Measurements from ENCODE around the gene USP33.
"Not testable (repeated sequence)": the region's sequence is repeated elsewhere in the genome, so short reads cannot be mapped to it uniquely, and the experiment has no call there.

Gene USP33

DNA sequence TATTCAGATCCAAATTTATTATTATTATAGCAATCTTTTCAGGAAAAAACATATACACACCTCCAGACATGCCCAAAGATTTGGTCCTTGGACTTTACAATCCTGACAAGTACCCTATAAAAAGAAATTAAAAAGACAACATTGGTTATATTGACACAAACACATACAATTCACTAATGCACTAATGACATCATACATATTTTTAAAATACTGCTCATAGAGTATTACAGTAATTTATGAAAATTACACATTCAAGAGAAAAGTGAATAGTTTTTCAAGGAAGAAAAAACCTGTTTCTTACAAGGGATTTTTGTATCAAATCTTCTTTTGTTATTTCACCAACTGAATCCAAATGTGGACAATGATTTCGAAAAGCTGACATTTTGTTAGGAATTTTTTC lies 18.3 kb downstream of the USP33 start:
- no peak for DNase-seq (ENCODE audit: extremely low read depth in 1 of 2, low read depth in 1 of 2)

DNA sequence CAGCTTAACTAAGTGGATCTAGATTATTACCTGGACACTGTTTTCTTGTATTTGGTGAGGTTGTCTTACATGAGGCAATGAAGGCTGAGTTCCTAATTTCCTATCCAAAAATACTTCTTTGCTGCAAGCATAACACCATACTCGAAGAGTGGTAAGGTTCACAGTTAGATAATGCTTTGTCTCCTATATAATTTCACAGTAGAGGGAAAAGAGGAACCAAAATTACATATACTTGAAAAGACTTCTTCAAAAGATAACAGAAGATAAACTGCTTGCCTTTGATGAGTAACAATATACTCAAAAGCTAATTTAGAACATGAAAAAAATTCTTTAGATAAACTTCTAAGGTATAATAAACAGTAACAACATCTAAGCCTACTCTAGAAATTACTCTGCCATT lies 20.4 kb downstream of the USP33 start:
- DNase-seq (ENCODE audit: extremely low read depth in 1 of 2, low read depth in 1 of 2): no peak

DNA sequence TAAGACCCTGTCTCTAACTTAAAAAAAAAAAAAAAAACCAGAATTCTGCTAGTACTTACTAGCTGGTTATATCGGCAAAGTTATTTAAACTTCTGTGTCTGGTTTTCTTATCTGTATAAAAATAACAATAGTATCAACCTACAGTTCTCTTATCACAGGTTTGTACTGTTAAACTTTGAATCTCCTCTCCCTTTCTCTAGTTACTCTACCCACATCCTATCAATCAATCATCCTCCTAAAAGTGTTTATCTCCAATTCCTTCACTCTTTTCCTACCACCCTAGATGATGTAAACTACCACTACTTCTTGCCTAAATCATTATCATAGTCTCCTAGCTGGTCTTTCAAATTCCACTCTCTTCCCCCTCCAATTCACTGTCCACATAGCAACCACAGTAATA lies 27.6 kb downstream of the USP33 start:
- no peak for DNase-seq (ENCODE audit: extremely low read depth in 1 of 2, low read depth in 1 of 2)

DNA sequence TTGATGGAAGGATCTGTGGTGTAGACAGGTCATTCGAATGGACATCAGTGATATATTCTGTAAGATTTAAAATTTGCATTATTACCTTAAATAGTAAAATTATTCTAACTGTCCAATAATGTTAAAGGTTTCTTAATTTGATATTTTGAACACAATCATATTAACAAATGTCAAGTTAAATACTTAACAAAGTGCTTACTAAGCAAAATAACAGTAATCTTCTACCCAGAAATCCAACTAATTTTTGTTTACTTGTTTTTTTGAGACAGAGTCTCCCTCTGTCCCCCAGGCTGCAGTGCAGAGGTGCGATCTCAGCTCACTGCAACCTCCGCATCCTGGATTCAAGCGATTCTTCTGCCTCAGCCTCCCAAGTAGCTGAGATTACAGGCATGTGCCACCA lies 33.9 kb downstream of the USP33 start:
- DNase-seq (ENCODE audit: extremely low read depth in 1 of 2, low read depth in 1 of 2): no peak

DNA sequence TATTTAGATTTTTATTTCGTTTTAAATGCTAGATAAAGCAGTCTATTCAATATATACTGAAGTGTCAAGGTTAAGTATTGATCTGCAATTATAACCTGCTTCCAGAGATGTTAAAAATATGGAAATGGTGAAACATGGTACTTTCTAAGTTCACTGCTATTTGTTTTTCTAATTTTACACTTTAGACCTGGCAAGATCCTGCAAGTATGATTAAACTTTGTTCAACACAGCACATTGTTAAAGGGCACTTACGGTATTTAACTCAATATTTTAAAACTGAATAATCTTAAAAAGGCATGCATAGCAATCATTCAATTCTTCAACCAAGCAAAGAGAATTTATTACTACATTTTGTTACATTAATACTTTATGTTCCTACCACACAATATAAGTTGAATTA lies 41.5 kb downstream of the USP33 start:
- DNase-seq (ENCODE audit: extremely low read depth in 1 of 2, low read depth in 1 of 2): no peak

DNA sequence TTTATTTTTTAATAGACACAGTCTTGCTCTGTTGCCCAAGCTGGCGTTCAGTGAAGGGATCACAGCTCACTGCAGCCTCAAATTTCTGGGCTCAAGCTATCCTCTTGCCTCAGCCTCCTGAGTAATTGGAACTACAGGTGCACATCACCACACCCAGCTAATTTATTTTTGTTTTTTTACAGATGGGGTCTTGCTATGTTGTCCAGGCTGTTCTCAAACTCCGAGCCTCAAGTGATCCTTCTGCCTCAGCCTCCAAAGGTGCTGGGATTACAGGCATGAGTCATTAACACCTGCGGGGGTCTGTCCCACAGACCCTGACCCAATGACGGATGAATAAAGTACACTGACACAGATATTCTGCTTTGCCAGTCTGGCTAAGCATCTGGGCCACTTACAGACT lies 43.6 kb downstream of the USP33 start:
- DNase-seq (ENCODE audit: extremely low read depth in 1 of 2, low read depth in 1 of 2): no peak

DNA sequence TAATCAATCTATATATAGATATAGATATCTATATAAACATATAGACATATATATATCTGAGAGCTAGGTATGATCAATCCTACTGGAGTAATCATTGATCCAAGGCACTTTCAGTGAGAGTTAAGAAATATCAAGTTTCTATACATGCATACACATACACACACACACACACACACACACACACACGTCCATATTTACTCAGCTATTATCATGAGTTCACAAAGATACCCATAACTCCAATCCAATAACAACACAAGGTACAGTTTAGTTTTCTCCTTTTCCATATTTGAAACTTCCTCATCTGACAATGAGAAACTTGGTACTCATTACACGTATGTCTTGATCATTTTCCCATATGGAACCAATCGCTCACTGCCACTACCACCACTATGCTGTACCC lies 49.9 kb downstream of the USP33 start:
- no peak for DNase-seq (ENCODE audit: extremely low read depth in 1 of 2, low read depth in 1 of 2)

DNA sequence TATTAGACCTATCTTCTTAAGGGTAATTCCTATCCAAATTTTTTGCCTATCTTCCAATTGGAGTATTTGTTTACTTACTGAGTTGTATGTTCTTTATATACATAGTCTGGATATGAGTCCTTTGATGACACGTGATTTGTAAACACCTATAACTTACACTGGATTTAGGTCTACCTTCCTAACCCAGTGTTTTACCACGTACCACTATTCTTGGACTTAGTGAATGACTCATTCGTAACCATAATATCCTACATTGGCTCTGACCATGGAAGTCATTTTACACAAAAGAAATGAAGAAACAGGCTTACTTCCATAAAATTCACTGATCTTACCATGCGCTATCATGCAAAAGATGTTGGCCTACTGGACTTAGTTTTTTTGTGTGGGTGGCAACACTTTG lies 53.3 kb downstream of the USP33 start:
- DNase-seq (ENCODE audit: extremely low read depth in 1 of 2, low read depth in 1 of 2): no peak

DNA sequence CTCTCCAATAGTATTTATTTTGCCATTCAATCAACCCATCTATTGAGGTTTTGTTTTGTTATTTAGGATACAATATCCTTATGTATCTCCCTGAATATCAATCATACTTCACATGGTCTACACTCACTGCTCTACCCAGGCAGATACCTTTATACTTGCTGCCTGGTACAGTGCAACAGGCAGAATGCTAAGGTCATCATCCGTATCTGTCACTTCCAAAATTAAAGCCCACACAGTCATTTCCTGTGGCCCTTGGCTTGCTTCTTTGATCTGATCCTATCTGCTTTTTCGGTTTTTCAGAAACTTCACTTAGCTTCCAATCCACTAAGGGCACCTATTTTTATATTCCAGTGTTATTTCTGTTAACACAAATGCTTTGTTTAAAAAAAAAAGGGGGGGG lies 54.9 kb downstream of the USP33 start:
- DNase-seq (ENCODE audit: extremely low read depth in 1 of 2, low read depth in 1 of 2): no peak

DNA sequence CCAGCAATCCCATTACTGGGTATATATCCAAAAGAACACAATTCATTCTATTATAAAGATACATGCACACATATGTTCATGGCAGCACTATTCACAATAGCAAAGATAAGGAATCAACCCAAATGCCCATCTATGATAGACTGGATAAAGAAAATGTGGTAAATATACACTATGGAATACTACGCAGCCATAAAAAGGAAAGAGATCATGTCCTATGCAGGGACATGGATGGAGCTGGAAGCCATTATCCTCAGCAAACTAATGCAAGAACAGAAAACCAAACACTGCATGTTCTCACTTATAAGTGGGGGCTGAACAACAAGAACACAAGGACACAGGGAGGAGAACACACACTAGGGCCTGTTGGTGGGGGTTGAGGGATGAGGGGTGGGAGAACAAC lies 60.0 kb downstream of the USP33 start:
- DNase-seq (ENCODE audit: extremely low read depth in 1 of 2, low read depth in 1 of 2): not testable (repeated sequence)

DNA sequence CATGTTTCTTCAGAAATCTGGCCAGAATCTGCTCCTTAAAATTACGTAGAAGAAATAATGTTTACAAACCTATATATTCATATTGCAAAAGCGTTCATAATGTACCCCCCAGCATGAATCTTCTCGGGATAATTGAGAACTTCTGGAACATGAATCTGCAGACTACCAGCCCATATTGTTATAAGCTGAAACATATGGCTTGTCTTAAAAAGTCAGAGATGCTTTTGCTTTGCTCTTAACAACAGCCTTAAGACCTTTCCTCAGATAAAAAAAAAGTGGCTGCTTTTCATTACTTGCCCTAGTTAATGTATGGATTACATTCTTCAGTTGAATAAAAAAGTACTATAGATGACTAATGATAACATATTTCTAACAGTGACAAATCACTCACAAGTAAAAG lies 62.2 kb downstream of the USP33 start:
- no peak for DNase-seq (ENCODE audit: extremely low read depth in 1 of 2, low read depth in 1 of 2)

DNA sequence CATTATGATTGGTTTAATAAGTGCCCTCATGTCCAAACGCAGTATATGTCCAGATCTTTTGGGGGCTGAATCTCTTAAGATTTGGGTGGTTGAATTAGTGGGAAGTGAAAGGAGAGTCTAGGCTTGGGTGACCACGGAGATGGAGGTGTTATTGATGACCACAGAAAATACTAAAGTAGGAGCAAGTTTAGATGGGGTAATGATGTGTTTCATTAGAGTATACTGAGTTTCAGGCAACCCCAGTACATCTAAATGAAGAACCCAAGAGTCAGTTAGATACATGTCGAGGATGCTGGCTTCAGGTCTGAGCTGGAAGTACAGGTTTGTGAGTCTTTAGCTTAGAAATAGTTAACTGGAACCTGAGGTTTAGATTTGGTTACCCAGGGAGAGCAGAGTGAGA lies 70.7 kb downstream of the USP33 start:
- DNase-seq (ENCODE audit: extremely low read depth in 1 of 2, low read depth in 1 of 2): no peak

DNA sequence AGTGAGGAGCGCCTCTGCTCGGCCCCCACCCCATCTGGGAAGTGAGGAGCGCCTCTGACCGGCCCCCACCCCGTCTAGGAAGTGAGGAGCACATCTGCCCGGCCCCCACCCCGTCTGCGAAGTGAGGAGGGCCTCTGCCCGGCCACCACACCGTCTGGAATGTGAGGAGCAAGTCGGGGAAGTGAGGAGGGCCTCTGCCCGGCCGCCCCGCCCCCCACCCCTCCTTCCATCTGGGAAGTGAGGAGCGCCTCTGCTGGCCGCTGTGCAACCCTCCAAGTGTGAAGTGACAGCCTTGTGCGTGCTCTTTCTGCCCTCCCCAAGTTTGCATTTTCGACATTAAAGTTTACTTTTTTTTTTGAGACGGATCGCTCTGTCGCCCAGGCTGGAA lies 72.1 kb downstream of the USP33 start:
- DNase-seq (ENCODE audit: extremely low read depth in 1 of 2, low read depth in 1 of 2): no peak

DNA sequence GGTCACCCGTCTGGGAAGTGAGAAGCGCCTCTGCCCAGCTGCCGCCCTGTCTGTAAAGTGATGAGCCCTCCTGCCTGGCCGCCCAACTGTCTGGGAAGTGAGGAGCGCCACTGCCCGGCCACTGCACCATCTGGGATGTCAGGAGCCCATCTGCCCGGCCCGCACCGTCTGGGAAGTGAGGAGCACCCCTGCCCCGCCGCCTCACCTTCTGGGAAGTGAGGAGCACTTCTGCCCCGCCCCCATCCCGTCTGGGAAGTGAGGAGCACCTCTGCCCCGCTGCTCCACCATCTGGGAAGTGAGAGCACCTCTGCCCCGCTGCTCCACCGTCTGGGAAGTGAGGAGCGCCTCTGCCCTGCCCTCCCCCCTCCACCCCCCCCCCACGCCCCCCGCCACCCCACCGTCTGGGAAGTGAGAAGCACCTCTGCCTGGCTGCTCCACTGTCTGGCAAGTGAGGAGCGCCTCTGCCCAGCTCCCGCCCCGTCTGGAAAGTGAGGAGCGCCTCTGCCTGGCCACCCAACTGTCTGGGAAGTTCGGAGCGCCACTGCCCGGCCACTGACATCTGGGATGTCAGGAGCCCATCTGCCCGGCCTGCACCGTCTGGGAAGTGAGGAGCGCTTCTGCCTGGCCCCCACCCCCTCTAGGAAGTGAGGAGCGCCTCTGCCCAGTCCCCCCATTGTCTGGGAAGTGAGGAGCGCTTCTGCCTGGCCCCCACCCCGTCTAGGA lies 72.7 kb downstream of the USP33 start:
- no peak for DNase-seq (ENCODE audit: extremely low read depth in 1 of 2, low read depth in 1 of 2)

DNA sequence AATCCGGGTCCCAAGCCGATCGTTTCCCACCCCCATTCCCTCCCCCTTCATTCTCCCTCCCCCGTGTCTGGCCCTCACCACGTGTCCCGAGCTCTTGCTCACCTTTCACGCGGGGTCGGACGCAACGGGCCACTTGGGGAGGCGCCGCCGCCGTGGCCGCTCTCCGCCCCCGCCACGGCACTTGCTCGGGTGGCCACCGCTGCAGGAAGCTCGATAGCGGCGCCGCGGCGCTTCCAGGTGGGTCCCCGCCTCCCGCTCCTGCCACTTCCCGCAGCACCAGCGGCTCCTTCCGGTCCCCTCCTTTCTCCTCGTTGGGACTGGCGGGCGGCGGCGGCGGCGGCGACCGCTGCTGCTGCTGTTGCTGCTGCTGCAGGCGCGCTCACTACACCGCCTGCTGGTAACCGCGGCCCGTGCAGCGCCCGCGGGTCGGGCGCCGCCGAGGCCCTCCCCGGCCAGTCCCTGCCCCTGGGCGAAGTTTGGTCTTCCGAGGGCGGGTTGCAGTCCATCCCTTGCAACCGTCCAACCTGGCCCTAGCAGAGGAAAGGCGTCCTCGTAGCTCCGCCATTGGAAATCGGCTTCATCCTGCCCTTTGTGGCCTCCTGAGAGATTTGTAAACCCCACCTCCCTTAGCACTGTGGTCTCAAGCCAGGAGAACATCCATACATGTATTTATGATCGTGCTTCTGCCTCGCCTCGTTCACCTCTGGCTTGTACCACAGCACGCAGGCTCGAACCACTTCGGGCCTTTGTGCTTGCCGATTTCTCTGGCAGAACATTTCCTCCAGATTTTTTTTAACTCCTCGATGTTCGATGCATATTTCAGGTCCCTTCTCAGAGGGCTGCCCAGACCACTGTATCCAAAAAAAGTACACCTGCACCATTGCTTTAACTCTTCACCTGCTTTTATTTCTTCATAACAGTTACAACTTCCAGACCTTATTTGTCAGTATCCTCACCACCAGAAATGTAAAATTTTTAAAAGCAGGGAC lies 76.2 kb downstream of the USP33 start:
- DNase-seq (ENCODE audit: extremely low read depth in 1 of 2, low read depth in 1 of 2): peak; percentile 86 to 90

DNA sequence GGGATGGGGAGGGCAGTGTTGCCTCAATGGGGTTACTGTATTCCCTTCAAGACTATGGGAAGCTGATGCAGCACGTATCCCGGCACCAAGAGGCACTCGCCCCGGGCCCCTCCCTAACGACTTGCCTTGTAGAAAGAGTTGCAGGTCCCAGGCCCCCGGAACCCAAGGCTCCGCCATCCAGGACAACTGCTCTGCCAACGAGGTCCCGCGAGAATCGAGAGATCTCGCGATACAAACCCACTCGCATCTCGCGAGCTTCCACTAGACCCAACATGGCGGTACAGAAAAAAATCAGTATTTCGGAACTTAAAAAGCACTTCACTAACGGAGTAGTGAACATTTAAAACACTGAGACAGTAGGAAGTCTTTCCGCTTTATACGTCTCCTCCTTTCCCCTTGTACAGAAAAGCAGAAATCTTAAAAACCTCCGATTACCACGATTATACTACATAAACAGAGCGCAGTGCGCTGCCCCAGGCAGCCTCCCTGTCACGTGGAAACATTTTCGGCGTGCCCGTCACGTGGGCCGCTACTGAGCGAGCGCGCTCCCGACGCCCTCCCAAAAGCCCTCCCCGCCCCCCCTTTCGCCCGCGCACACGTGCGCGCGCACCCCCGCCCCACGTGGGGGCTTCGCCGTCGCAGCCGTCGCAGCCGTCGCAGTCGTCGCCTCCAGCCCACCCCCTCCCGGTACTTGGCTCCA lies 77.0 kb downstream of the USP33 start, which contains the start of gene ZZZ3:
TSS of gene ZZZ3 (minus strand) at position 199 of the 700 bp plus-strand sequence. CDS start 49,304 bp downstream, outside the sequence.
- peak; percentile 72 to 83 for DNase-seq (ENCODE audit: extremely low read depth in 1 of 2, low read depth in 1 of 2)

DNA sequence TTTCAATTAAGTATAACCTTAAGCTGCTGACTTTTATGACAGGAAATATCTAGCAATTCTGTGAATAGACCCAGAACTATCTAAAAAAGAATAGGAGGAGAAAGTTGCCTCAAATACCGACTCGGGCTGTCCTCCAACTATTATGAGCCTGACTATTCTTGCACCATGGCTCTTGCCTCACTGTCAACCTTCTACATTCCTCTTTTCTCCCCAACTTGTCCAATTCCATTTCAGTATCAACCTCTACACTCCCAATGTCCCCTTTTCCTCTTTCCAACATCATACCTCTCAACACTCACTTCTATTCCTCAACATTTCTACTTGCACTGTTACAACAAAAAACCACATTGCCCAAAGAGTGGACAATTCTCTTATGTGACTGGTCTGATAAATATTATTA lies 79.5 kb downstream of the USP33 start:
- no peak for DNase-seq (ENCODE audit: extremely low read depth in 1 of 2, low read depth in 1 of 2)

DNA sequence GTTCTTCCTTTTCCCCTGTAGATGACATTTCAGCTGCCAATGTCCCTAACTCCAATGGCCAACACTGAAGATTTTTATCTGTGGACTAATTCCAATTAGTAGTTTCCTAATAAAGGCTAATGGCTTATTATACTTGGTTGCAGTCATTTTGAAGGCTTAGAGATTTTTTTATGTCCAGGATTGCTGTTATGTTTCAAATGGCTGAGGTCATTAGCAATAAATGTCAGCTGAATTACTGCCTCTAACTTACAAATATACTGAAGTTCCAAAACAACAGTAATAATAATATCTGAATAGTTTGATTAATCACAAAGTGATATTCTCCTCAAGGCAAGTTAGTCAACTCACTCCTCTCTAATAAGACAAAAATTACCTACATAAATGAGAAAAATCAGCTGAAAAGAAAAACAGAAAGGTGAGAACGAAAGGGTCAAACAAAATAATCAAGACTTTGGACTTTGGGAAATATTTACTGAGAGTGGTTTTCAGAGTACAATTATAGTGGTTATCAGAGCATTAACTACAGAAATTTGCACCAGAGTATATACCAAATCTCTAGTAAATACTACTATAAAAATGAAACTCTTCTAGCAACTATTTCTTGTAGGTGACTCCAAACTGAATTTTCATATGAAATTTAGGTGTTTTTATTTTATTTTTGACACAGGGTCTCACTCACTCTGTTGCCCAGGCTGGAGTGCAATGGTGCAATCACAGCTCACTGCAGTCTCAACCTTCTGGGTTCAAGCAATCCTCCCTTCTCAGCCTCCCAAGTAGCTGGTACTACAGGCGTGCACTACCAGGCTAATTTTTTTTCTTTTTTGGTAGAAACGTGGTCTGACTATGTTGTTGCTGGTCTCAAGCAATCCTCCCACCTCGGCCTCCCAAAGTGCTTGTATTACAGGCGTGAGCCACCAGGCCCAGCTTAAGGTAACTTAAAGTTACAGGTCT lies 80.7 kb downstream of the USP33 start:
- no peak for DNase-seq (ENCODE audit: extremely low read depth in 1 of 2, low read depth in 1 of 2)

DNA sequence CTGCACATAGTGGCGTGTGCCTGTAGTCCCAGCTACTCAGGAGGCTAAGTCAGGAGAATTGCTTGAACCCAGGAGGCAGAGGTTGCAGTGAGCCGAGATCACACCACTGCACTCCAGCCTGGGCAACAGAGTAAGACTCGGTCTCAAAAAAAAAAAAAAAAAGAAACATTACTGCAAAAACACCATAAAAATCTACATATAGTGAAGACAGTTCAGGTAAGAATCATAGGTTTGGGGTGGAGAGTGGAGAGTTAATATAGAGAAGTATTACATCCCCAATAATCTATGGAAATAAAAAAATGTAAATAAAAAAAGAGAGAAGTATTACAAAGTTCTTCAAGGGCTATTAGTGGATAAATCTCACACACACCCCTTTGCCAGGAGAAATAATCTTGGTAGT lies 84.8 kb downstream of the USP33 start:
- not testable (repeated sequence) for DNase-seq (ENCODE audit: extremely low read depth in 1 of 2, low read depth in 1 of 2)

DNA sequence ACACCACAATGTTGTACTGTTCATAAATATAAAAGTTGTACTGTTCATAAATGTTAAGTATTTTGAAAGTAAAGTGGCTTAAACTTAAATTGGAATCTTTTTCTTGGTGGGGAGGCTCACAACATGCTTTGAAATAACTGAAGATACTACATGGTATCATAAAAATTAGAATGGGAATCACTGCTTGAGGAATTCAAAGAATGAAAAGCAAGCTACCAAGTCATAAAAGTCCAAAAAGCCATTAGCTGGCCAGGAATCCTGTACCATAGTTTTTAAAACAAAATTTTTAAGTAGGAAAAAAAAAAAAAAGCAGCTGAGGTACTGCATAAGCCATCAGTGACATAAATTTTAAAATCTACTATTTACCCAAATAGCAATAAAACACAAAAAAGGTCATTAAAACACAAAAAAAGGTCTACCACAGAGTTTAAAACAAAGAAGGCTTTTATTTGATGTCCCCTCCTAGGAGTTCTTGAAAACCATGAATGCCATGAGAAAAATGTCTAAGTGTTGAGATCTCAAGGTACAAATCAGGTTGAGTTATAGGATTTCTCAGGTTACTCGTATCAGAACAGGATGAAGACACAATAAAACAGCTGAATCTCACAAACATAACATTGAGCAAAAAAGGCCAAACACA lies 85.8 kb downstream of the USP33 start:
- no peak for DNase-seq (ENCODE audit: extremely low read depth in 1 of 2, low read depth in 1 of 2)
